Small intestine (tissue), 7 donors: ENCODE results near the gene TUT1. TPM values are rescaled to one million over a fixed set of nuclear protein-coding genes. Genes with fewer than 3 reads are reported as not detected.
"Not testable (repeated sequence)": the region's sequence is repeated elsewhere in the genome, so short reads cannot be mapped to it uniquely, and the experiment has no call there.

Experiments
- DNase-seq, 2 donors: peaks; one replicate each; pipeline versions ENCODE4 v3.0.0 to v3.0.0-alpha.2; 2013
- FAIRE-seq: peaks from 2 replicates; lab custom pipeline; 2012; peaks lifted over from hg19 to GRCh38; lab: Jason Lieb, UNC
- H3K27ac ChIP-seq, 3 donors: one replicate each; pipeline ENCODE4 v1.5.1; 2013; ENCODE audit warnings: low read length in 2 of 3, mild to moderate bottlenecking in 2 of 3, control low read depth in 1 of 3, inconsistent platforms in 1 of 3, low read depth in 1 of 3, moderate library complexity in 1 of 3
- H3K27me3 ChIP-seq, 3 donors: one replicate each; pipeline ENCODE4 v1.6.1; 2013; ENCODE audit warnings: low read length in 3 of 3, inconsistent platforms in 1 of 3; ENCODE audit not compliant: control insufficient read depth in 3 of 3, insufficient read depth in 3 of 3
- H3K36me3 ChIP-seq, 3 donors: one replicate each; pipeline ENCODE4 v1.6.1; 2013; ENCODE audit warnings: low read length in 3 of 3, inconsistent platforms in 1 of 3, low read depth in 1 of 3, mild to moderate bottlenecking in 1 of 3, moderate library complexity in 1 of 3; ENCODE audit not compliant: control insufficient read depth in 3 of 3, insufficient read depth in 2 of 3
- H3K4me1 ChIP-seq, 3 donors: one replicate each; pipeline ENCODE4 v1.6.1; 2013; ENCODE audit warnings: low read length in 2 of 3, inconsistent platforms in 1 of 3, low read depth in 1 of 3, mild to moderate bottlenecking in 1 of 3, moderate library complexity in 1 of 3; ENCODE audit not compliant: control insufficient read depth in 3 of 3, insufficient read depth in 2 of 3
- H3K4me3 ChIP-seq, 3 donors: one replicate each; pipeline ENCODE4 v1.5.1; 2013; ENCODE audit warnings: low read length in 3 of 3, control low read depth in 1 of 3, inconsistent platforms in 1 of 3, low read depth in 1 of 3, mild to moderate bottlenecking in 1 of 3, moderate library complexity in 1 of 3
- H3K9me3 ChIP-seq, 2 donors: one replicate each; pipeline ENCODE4 v1.6.1; 2013; ENCODE audit warnings: low read depth in 1 of 2, low read length in 1 of 2; ENCODE audit not compliant: control insufficient read depth in 2 of 2, insufficient read depth in 1 of 2
- WGBS, 3 donors: extraction: QIAGEN DNeasy Blood & Tissue Kit; methylation state at CpG; one replicate each; pipeline ENCODE4 v1.1.7; 2013; 5-methylcytosine and 5-hydroxymethylcytosine counted together
- polyA plus RNA-seq, 4 donors: library from polyadenylated mRNA; stranded (reverse) in 3 of 4; unstranded in 1 of 4; fragments of 200-250 nt in 3 of 4; fragments of 120-200 nt in 1 of 4; gene quantifications; one replicate each; pipeline versions ENCODE4 v1.2.1 to v1.2.3, GENCODE V29; 2013
- donor health status: healthy with polysubstance abuse.
- donor health status: control.
- donor health status: control.
- donor health status: Bipolar disorder and iron deficiency.
- donor health status: healthy.

The TUT1 gene
- polyA plus RNA-seq, 4 donors, result 7.8 to 20.1 (median 16.6) TPM

DNA sequence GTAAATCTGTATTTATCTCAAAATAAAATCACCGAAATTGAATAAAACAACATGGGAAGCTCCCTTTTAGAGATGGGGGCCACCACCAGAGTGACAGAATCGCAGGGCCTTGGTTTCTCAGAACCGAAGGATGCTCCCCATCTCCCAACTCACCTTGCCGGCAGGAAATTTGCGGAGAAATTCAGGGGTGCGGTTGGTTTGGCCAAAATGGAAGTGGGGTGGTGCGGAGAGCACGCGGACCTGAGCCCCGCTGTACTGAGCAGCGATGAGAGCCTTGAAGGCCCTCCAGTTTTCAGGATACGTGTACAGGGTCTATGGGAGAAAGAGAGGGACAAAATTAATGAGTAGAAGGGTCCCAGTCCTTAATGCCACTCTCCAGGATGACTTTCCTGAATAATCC is 18.9 kb downstream of the TUT1 start:
- Histone ChIP-seq H3K27me3 (no peaks in the 10 kb centered on the region), H3K4me3 (peak overlapping the region in 2 of 3 donors; percentile 60 to 85), H3K27ac (no peak overlapping the region), H3K9me3 (no peaks in the 10 kb centered on the region), H3K36me3 (peaks cover 0 to 69% (median 6%) of the 10 kb centered on the region in 3 donors), H3K4me1 (peaks cover 0 to 31% (median 5%) of the 10 kb centered on the region in 3 donors)
- 72 to 79% (median 74%) methylated on average over 12 of the region's 12 CpGs for WGBS, 3 donors
- DNase-seq, result no peak
- FAIRE-seq, result no peak

- peaks cover 4 to 68% (median 6%) of the 10 kb centered on the region in 3 donors for H3K36me3 ChIP-seq
- WGBS, 3 donors, result 88 to 92% (median 90%) methylated on average over 5 of the region's 5 CpGs
- H3K4me3 ChIP-seq, DNase-seq, FAIRE-seq, H3K27ac ChIP-seq, H3K27me3 ChIP-seq, H3K9me3 ChIP-seq: not testable (repeated sequence)
- peaks cover 0 to 25% (median 5%) of the 10 kb centered on the region in 3 donors for H3K4me1 ChIP-seq
Observed at GRCh38 chr11:62571493-62571892, 19.8 kb downstream of the TUT1 start.

DNA sequence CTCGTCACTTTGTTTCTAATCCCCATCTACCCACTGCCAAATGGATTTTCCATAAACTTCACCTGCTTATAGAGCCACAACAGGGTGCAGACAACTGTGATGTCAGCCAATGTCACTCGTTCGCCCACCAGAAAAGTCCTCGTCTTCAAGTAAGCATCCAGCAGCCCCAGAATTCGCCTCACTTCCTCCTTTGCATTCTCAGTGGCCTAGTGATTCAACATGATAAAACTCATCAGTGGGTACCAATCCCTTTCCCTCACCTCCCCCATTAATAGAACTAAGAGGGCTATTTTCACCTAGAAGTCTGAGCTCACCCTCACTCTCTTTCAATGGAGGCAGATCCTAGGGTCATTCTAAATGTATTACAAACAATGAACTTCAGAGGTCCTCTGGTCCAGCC is 20.4 kb downstream of the TUT1 start:
- peaks cover 8 to 67% (median 11%) of the 10 kb centered on the region in 3 donors for H3K36me3 ChIP-seq
- 80 to 96% (median 92%) methylated on average over 5 of the region's 5 CpGs for WGBS, 3 donors
- not testable (repeated sequence) for FAIRE-seq

GRCh38 chr11:62569611-62570010 is 21.7 kb downstream of the TUT1 start:
- no peak overlapping the region for H3K4me3 ChIP-seq
- no peak overlapping the region for H3K27ac ChIP-seq
- H3K9me3 ChIP-seq, result no peaks in the 10 kb centered on the region
- FAIRE-seq (no peak), DNase-seq (no peak)
- no peaks in the 10 kb centered on the region for H3K27me3 ChIP-seq
- H3K4me1 ChIP-seq, result peaks cover 0 to 14% (median 0%) of the 10 kb centered on the region in 3 donors
- WGBS, 3 donors, result 63 to 84% (median 73%) methylated on average over 1 of the region's 1 CpG
- H3K36me3 ChIP-seq, result peaks cover 8 to 63% (median 15%) of the 10 kb centered on the region in 3 donors

More for the DNA sequence above, 20.4 kb downstream of the TUT1 start:
- not testable (repeated sequence) for H3K27ac ChIP-seq, DNase-seq, H3K9me3 ChIP-seq, H3K27me3 ChIP-seq, H3K4me3 ChIP-seq
- H3K4me1 ChIP-seq, result peaks cover 0 to 20% (median 5%) of the 10 kb centered on the region in 3 donors

DNA sequence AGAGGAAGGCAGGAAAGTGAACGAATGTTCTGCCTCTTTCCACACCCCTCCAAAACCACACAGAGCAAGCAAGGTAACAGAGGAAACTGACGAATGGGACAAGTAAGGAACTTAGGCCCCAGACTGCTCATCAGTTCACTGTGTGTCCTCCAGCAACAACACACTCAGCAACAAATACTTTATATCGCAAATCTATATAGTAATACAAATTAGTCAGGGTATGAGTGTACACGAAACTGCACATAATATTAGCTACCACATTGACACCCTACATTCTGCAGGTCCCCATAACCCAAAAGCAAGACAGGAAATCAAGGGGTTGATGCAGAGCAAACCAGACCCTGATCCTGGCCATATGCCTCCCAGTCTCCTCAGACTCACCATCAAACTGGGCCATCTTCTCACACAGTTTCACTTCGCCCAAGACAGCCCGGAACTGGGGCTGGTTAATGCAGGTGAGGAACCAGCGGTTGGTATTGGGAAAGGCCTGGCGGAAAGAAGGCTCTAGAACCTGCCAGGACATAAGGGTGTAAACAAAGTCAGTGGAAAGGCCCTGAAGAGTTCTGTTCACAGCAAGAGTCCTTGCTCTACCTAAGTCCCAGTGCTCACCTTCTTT is 24.2 kb downstream of the TUT1 start:
- Histone ChIP-seq H3K27ac (no peak overlapping the region), H3K27me3 (no peaks in the 10 kb centered on the region), H3K9me3 (no peaks in the 10 kb centered on the region), H3K4me3 (no peak overlapping the region), H3K36me3 (peaks cover 8 to 80% (median 15%) of the 10 kb centered on the region in 3 donors), H3K4me1 (peaks cover 0 to 11% (median 0%) of the 10 kb centered on the region in 3 donors)
- FAIRE-seq, result no peak
- 70 to 78% (median 76%) methylated on average over 7 to 8 of the region's 8 CpGs for WGBS, 3 donors
- no peak for DNase-seq

DNA sequence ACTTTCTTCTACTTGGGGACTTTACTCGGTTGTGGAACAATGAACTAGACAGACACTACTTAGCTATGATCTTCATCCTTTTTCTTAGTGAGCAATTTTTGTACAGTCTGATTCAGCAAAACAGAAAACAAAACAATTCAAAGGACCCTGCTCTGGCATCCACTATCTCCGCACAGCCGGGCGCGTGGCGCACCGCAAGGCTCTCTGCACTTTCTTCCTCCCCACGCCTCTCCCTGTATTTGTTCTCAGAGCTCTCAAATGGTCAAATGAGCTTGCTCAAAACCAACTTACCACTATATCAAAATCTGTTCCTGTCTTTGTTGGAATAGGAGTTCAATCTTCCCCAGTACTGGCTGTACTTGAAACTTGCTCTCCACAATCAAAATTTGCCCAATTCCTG is 25.1 kb downstream of the TUT1 start:
- WGBS, 3 donors, result 78 to 84% (median 81%) methylated on average over 8 of the region's 8 CpGs
- FAIRE-seq, result no peak

DNA sequence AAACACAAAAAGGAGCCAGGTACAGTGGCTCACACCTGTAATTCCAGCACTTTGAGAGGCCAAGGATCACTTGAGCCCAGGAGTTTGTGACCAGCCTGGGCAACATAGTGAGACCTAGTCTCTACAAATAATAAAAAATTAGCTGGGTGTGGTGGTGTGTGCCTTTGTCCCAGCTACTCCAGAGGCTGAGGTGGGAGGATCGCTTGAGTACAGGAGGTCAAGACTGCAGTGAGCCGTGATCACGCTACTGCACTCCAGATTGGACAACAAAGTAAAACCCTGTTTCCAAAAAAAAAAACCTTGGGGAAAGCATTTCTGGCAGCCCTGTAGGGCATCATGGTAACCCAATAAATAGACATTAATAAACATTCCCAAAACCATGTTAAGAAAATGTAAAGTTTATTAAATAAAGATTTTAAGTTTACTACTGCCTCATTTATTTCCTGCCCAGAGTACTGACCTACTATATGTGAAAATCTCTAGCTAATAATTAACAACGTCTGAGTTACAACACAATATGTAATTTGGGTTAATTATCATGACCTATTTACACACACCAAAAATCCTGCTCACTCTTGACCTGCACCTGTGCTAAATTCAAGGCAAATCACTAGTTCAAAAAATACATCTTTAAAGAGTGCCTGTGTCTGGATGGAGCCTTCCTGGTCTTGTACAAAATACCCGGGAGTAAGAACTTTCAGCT is 26.1 kb downstream of the TUT1 start:
- Histone ChIP-seq H3K9me3 (no peaks in the 10 kb centered on the region), H3K27ac (peak overlapping the region in 2 of 3 donors; percentile 14 to 59), H3K27me3 (no peaks in the 10 kb centered on the region), H3K36me3 (peaks cover 8 to 76% (median 13%) of the 10 kb centered on the region in 3 donors), H3K4me3 (no peak overlapping the region), H3K4me1 (peaks cover 0 to 19% (median 0%) of the 10 kb centered on the region in 3 donors)
- FAIRE-seq (no peak), DNase-seq (peak in 1 of 2 donors; percentile 71)
- 23 to 58% (median 44%) methylated on average over 5 of the region's 5 CpGs for WGBS, 3 donors

More for the DNA sequence above, 25.1 kb downstream of the TUT1 start:
- no peak for DNase-seq
- Histone ChIP-seq H3K27ac (no peak overlapping the region), H3K27me3 (no peaks in the 10 kb centered on the region), H3K4me1 (peaks cover 0 to 12% (median 0%) of the 10 kb centered on the region in 3 donors), H3K9me3 (no peaks in the 10 kb centered on the region), H3K4me3 (peak overlapping the region in 1 of 3 donors; percentile 23), H3K36me3 (peaks cover 8 to 79% (median 13%) of the 10 kb centered on the region in 3 donors)

- peak in 1 of 2 donors; percentile 30 for DNase-seq
- not testable (repeated sequence) for FAIRE-seq, H3K9me3 ChIP-seq, H3K4me3 ChIP-seq, H3K27me3 ChIP-seq
- H3K36me3 ChIP-seq, result peaks cover 8 to 79% (median 13%) of the 10 kb centered on the region in 3 donors
- peak overlapping the region in 1 of 3 donors; percentile 12 for H3K27ac ChIP-seq
- peaks cover 0 to 36% (median 8%) of the 10 kb centered on the region in 3 donors for H3K4me1 ChIP-seq
- 29 to 62% (median 45%) methylated on average over 3 of the region's 3 CpGs for WGBS, 3 donors
Observed at GRCh38 chr11:62561677-62562230, 29.6 kb downstream of the TUT1 start.
